Fibroblast of lung (primary cell): Measurements from ENCODE around the gene SP9. TPM values are rescaled to one million over a fixed set of nuclear protein-coding genes. Genes with fewer than 3 reads are reported as not detected.

Source experiments
- DNase-seq, 2 donors: peaks; one replicate each; pipeline versions ENCODE4 v3.0.0 to v3.0.0-alpha.2; 2010; ENCODE audit warnings: low read depth in 2 of 2
- H2AFZ ChIP-seq: 2 replicates; pipeline ENCODE4 v1.5.1; 2012; ENCODE audit warnings: low read length, control low read depth, inconsistent platforms
- H3K27ac ChIP-seq: 2 replicates; pipeline ENCODE4 v1.5.1; 2011; ENCODE audit warnings: low read length, control low read depth; ENCODE audit not compliant: insufficient read depth
- H3K27me3 ChIP-seq: 2 replicates; pipeline ENCODE4 v1.5.1; 2011; ENCODE audit warnings: mild to moderate bottlenecking, low read length; ENCODE audit not compliant: control insufficient read depth, insufficient read depth
- H3K36me3 ChIP-seq: 2 replicates; pipeline ENCODE4 v1.5.1; 2011; ENCODE audit warnings: low read length; ENCODE audit not compliant: control insufficient read depth, insufficient read depth
- H3K4me1 ChIP-seq: 2 replicates; pipeline ENCODE4 v1.5.1; 2011; ENCODE audit warnings: low read length; ENCODE audit not compliant: control insufficient read depth, insufficient read depth; ENCODE audit errors: extremely low read depth
- H3K4me2 ChIP-seq: 2 replicates; pipeline ENCODE4 v1.5.1; 2011; ENCODE audit warnings: low read length, control low read depth; ENCODE audit not compliant: insufficient read depth; ENCODE audit errors: extremely low read depth
- H3K4me3 ChIP-seq, 4 experiments: fragments of 200-600 bp in 1 of 4; sonication (generic) in 1 of 4; replicated peaks in 1 of 4; 2 replicates each; pipeline ENCODE4 v1.5.1; 2011 to 2016; ENCODE audit warnings: low read length in 4 of 4, low read depth in 3 of 4, mild to moderate bottlenecking in 3 of 4, control low read depth in 2 of 4, inconsistent platforms in 1 of 4, mixed read lengths in 1 of 4; ENCODE audit not compliant: insufficient read depth in 1 of 4; ENCODE audit errors: control extremely low read depth in 1 of 4
- H3K79me2 ChIP-seq: 2 replicates; pipeline ENCODE4 v1.5.1; 2012; ENCODE audit warnings: mild to moderate bottlenecking, low read length, inconsistent platforms; ENCODE audit not compliant: control insufficient read depth, insufficient read depth
- H3K9ac ChIP-seq: 2 replicates; pipeline ENCODE4 v1.5.1; 2011; ENCODE audit warnings: mild to moderate bottlenecking, low read length, control low read depth; ENCODE audit not compliant: insufficient read depth
- H3K9me3 ChIP-seq: 2 replicates; pipeline ENCODE4 v1.5.1; 2012; ENCODE audit warnings: low read depth, low read length; ENCODE audit not compliant: control insufficient read depth, insufficient read depth
- H4K20me1 ChIP-seq: 2 replicates; pipeline ENCODE4 v1.5.1; 2011; ENCODE audit warnings: low read length; ENCODE audit not compliant: control insufficient read depth, insufficient read depth; ENCODE audit errors: extremely low read depth
- EZH2 ChIP-seq: IDR thresholded peaks from 2 replicates; pipeline ENCODE4 v1.5.1; 2012; ENCODE audit warnings: low read length, control low read depth, mild to moderate bottlenecking; ENCODE audit errors: missing control alignments
- polyA plus RNA-seq, 2 donors: library from polyadenylated mRNA; depleted of rRNA in 1 of 2; stranded (reverse) in 1 of 2; unstranded in 1 of 2; fragments of >200 nt; gene quantifications; 2 replicates each; pipeline ENCODE4 v1.2.1, GENCODE V29; 2011 to 2012; ENCODE audit warnings: missing spikeins in 1 of 2
- total RNA-seq: library from RNA; depleted of rRNA; stranded (reverse); fragments of >200 nt; gene quantifications from 2 replicates; pipeline ENCODE4 v1.2.1, GENCODE V29; 2014
- TF ChIP-seq, protein P1 (sequence below), 2 donors: IDR thresholded peaks in 1 of 2; conservative IDR thresholded peaks in 1 of 2; 1 replicate in 1 of 2; 2 replicates in 1 of 2; pipeline ENCODE4 v1.5.1; 2011 to 2012; ENCODE audit warnings: low read length in 2 of 2, control low read depth in 1 of 2, inconsistent platforms in 1 of 2, low read depth in 1 of 2, mild to moderate bottlenecking in 1 of 2

SP9 gene
- total and polyA plus RNA-seq, 2 donors (not counting 1 experiment from before 2014, with no cell fraction given) = not detected

DNA sequence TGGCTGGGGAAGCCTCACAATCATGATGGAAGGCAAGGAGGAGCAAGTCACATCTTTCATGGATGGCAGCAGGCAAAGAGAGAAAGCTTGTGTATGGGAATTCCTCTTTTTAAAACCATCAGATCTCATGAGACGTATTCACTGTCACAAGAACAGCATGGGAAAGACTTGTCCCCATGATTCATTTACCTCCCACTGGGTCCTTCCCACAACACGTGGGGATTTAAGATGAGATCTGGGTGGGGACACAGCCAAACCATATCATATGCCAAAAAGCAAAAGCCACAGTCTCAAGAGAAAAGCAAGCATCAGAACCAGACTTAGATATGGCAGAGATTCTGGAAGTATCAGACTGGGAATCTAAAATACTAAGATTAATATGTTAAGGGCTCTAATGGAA, 30.8 kb downstream of the SP9 start:
- Histone ChIP-seq H2AFZ (no peak overlapping the region), H3K9ac (no peak overlapping the region), H3K9me3 (no peaks in the 10 kb centered on the region), H3K79me2 (no peaks in the 10 kb centered on the region), H3K4me3 (no peak overlapping the region), H3K36me3 (no peaks in the 10 kb centered on the region), H3K27me3 (no peaks in the 10 kb centered on the region), H3K27ac (no peak overlapping the region), H4K20me1 (no peaks in the 10 kb centered on the region), H3K4me1 (no peaks in the 10 kb centered on the region), H3K4me2 (no peak overlapping the region)
- peak in 1 of 2 donors; percentile 24 for DNase-seq
- TF ChIP-seq, protein P1, sequence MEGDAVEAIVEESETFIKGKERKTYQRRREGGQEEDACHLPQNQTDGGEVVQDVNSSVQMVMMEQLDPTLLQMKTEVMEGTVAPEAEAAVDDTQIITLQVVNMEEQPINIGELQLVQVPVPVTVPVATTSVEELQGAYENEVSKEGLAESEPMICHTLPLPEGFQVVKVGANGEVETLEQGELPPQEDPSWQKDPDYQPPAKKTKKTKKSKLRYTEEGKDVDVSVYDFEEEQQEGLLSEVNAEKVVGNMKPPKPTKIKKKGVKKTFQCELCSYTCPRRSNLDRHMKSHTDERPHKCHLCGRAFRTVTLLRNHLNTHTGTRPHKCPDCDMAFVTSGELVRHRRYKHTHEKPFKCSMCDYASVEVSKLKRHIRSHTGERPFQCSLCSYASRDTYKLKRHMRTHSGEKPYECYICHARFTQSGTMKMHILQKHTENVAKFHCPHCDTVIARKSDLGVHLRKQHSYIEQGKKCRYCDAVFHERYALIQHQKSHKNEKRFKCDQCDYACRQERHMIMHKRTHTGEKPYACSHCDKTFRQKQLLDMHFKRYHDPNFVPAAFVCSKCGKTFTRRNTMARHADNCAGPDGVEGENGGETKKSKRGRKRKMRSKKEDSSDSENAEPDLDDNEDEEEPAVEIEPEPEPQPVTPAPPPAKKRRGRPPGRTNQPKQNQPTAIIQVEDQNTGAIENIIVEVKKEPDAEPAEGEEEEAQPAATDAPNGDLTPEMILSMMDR (conservative IDR thresholded peaks at IDR 0.05 in 1 of 2, IDR thresholded peaks at IDR 0.05 in 1 of 2; ENCODE audit: low read depth in 1 of 2, low read length in 2 of 2) = no peak
- no peak for TF ChIP-seq EZH2

DNA sequence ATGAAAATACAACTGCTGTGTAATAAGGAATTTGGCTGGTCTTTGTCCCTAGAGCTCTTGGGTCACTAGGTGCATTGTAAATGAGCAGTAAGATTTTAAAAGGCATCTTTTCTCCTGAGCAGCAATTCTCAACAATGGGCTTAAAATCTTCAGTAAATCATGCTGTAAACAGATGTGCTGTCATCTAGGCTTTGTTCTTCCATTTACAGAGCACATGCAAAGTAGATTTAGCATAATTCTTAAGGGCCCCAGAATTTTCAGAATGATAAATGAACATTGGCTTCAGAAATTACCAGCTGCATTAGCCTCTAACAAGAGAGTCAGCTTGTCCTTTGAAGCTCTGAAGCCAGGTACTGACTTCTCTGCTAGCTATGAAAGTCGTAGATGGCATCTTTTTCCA, 33.9 kb downstream of the SP9 start:
- Histone ChIP-seq H3K4me1 (no peaks in the 10 kb centered on the region), H3K27me3 (no peaks in the 10 kb centered on the region), H3K4me3 (no peak overlapping the region), H3K4me2 (no peak overlapping the region), H3K79me2 (no peaks in the 10 kb centered on the region), H3K9ac (no peak overlapping the region), H4K20me1 (no peaks in the 10 kb centered on the region), H3K36me3 (no peaks in the 10 kb centered on the region), H2AFZ (no peak overlapping the region), H3K9me3 (no peaks in the 10 kb centered on the region), H3K27ac (no peak overlapping the region)
- DNase-seq = no peak
- TF ChIP-seq, protein P1 (conservative IDR thresholded peaks at IDR 0.05 in 1 of 2, IDR thresholded peaks at IDR 0.05 in 1 of 2; ENCODE audit: low read depth in 1 of 2, low read length in 2 of 2) = no peak
- no peak for TF ChIP-seq EZH2

DNA sequence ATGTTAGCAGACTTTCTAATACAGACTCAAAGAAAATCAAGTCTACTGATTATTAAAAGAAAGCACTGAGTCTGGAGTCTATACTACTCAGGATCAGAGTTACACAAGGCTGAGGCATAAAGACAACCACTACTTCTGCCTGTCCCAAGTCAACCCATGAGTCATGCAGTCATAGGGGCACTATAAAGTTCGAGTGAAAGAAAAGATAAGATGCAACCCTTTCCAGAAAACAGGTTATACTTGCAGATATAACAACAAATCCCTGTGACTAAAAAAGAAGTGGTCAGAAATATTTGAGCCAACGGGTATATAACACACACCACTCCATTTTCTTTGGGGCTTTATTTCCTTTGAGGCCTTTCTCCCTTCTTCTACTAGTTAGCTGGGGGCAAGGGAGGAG, 42.2 kb downstream of the SP9 start:
- H3K9me3 ChIP-seq = no peaks in the 10 kb centered on the region
- no peaks in the 10 kb centered on the region for H3K36me3 ChIP-seq
- TF ChIP-seq, protein P1 (conservative IDR thresholded peaks at IDR 0.05 in 1 of 2, IDR thresholded peaks at IDR 0.05 in 1 of 2; ENCODE audit: low read depth in 1 of 2, low read length in 2 of 2) = no peak
- DNase-seq = peak in 1 of 2 donors; percentile 9
- H3K4me3 ChIP-seq = no peak overlapping the region
- no peaks in the 10 kb centered on the region for H3K4me1 ChIP-seq
- no peak overlapping the region for H3K9ac ChIP-seq
- H3K79me2 ChIP-seq = no peaks in the 10 kb centered on the region
- no peak overlapping the region for H3K27ac ChIP-seq
- H3K4me2 ChIP-seq = no peak overlapping the region
- no peak overlapping the region for H2AFZ ChIP-seq
- H4K20me1 ChIP-seq = no peaks in the 10 kb centered on the region
- no peaks in the 10 kb centered on the region for H3K27me3 ChIP-seq
